GM18520 (cell line): Measurements from ENCODE around the gene LDOC1.
"Not testable (repeated sequence)": the region's sequence is repeated elsewhere in the genome, so short reads cannot be mapped to it uniquely, and the experiment has no call there.

Experiments used
- ATAC-seq: cut with Tn5 transposase; IDR thresholded peaks from one replicate; pipeline ENCODE4 v1.9.1; 2021; ENCODE audit not compliant: unreplicated experiment

Gene LDOC1

DNA sequence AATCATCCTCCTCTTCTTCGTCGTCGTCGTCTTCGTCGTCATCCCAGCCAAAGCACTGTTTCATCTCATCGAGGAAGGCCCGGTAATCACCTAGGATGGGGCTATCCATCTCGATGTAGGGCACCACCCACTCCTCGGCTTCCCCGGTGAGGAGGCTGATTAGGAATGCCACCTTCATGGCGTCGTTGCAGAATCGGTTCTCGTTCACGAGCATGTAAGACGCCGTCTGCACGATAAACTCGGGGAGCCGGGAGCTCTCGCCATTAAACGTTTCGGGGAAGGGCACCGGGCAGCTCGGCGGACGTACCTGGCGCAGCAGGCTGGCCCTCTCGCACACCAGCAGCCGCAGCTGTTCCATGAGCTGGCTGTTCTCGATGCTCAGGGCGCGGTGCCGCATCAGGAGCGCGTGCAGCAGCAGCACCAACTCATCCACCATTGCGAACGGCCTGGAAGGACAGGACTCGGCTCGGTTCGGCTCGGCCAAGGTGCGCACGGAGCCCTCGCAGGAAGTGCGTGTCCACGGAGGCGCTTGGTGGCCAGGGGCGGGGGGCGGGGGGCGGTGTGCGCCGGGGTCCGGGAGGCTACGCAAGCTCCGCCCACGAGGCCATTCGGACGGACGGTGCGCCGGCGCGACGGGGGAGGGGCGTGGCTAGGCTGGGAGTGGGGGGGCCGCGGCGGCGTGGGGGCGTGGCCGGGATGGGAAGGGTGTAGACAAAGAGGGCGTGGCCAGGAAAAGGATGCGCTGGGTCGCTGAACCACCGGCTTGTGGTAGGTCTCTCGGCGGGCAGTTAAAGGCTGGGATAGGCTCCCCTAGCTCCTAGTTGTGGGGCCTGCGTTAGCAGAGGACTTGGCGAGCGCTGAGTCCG is at the start of gene LDOC1:
LDOC1 (minus strand) TSS at position 544 of the 866 bp plus-strand sequence; CDS start at position 436, 108 bp downstream.
- no peak for ATAC-seq

DNA sequence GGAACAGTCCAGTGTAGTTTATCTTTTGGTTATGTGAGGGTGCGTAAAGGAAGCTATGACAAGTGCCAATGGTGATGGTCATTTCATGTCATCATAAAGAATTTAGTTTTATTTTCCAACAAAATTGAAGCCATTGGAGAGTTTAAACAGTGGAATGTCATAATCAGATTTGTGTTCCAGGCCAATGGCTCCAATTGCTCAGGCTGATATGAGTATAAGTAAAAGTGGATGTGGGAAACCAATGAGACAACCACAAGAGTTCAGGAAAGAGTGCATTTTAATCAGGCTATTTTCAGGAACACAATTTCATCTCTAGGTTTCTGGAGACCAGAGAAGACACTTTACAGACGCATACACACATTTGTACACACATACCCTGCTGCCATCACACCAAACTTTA is 44.7 kb upstream of the LDOC1 start:
- ATAC-seq: no peak

- no peak for ATAC-seq
Observed at GRCh38 chrX:141220342-141221008, 43.5 kb upstream of the LDOC1 start.

- ATAC-seq: no peak
Observed at GRCh38 chrX:141214196-141214595, 37.3 kb upstream of the LDOC1 start.

DNA sequence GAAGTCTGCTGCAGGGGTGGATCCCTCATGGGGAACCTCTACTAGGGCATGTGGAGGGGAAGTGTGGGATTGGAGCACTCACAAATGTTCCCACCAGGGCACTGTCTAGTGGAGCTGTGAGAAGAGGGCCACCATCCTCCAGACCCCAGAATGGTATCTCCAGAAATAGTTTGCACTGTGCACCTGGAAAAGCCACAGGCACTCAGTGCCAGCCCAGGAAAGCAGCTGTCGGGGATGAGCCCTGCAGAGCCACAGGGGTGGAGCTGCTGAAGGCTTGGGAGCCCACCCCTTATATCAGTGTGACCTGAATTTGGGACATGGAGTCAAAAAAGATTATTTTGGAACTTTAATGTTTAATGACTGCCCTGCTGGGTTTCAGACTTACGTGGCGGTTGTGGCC is 25.0 kb upstream of the LDOC1 start:
- ATAC-seq: no peak

DNA sequence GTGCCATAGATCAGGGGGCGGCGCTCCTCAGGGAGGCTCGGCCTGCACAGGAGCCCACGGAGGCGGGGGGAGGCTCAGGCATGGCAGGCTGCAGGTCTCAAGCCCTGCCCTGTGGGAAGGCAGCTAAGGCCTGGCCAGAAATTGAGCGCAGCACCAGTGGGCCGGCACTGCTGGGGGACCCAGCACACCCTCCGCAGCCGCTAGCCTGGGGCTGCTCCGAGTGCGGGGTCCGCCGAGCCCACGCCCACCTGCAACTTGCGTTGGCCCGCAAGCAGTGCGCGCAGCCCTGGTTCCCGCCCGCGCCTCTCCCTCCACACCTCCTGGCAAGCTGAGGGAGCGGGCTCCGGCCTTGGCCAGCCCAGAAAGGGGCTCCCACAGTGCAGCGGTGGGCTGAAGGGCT is 11.6 kb upstream of the LDOC1 start:
- ATAC-seq: not testable (repeated sequence)

- no peak for ATAC-seq
Observed at GRCh38 chrX:141185366-141185765, 8.4 kb upstream of the LDOC1 start.

DNA sequence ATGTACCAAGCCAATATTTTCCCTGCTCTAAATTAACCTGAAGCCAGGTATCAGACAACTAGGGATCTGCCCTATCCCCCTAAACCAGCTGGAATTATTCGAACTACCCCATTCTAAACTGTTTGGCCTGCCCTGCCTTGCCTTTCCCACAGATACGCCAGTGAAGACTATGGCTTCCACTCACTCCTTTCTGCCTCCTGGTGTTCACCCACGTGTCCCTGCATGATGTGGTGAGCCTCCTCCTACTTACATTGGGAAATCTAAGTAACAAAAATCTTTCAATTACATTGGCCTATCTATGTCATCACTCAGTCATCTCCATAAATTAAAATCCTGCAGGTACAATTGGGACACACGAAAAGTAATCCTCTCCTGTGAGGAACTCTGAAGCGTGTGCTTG is 6.1 kb upstream of the LDOC1 start:
- ATAC-seq: no peak

GRCh38 chrX:141180851-141181250 is 3.9 kb upstream of the LDOC1 start:
- ATAC-seq: no peak

DNA sequence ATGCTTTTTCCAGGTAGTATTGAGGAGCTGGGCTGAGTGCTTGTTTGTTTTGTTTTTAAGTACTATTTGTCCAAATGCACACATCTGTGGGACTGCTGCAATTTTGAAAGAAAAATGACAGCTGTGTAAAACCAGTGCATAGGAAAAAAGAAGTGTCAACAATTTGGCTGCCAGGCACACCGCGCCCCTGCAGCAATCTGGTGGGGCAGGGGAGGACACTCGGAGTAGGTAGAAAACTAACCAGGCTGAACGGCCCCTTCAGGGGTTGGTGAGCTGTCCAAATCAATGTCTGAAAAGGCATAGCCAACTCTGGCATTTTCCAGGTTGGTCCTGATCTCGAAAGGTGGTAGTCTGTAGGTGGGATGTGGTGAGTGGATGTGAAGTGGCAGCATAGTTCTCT is 1.1 kb downstream of the LDOC1 start:
- ATAC-seq: no peak

- ATAC-seq: no peak
Observed at GRCh38 chrX:141164406-141164805, 12.5 kb downstream of the LDOC1 start.

DNA sequence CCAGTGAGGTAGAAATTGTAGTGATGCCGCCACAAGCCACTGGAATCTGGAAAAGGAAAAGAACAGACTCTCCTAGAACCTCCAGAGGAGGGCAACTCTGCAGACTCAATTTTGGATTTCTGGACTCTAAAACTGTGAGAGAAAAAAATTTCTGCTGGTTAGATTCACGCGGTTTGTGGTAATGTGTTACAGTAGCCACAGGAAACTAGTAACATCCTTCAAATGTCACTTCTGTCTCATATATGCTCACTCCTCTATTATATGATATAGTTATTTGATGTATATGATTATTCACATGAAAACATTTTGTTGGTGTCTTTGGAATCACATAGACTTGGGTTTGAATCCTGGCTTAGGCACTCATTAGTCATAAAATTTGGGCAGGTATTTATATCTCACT is 18.8 kb downstream of the LDOC1 start:
- no peak for ATAC-seq

DNA sequence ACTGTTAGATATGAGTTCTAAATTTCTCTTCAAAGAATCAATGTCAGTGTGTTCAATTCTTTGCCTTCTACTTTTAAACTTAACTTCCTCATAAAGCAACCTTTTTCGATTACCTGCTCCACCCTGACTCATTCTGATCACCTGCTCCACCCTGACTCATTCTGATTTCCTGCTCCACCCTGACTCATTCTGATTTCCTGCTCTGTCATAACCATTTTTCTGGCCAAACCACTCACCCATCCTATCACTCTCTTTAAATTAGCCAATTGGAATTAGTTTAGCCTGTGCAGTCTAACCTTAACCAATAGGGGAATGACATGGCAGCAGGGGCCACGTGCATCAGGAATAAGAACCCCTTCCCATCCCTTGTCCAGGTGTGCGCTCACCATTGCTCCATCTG is 21.7 kb downstream of the LDOC1 start:
- not testable (repeated sequence) for ATAC-seq

DNA sequence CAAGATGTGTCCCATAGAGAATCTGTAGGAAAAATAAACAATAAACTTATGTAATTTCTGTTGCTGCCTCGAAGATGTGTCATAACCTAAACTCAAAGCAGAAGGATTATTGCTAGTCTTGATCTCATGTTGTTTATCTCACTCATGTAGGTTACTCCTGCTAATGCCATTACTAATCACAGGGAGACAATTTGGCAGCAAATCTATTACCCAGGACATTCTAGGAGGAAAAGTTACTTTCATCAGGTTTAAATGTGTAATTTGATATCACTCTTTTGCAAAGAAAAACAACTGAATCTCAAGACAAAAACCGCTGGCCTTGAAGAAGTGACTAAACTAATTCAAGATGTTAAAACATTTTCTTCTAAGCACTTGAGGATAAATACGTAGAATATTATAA is 34.0 kb downstream of the LDOC1 start:
- ATAC-seq: no peak

GRCh38 chrX:141133272-141133671 is 43.7 kb downstream of the LDOC1 start:
- ATAC-seq: no peak

DNA sequence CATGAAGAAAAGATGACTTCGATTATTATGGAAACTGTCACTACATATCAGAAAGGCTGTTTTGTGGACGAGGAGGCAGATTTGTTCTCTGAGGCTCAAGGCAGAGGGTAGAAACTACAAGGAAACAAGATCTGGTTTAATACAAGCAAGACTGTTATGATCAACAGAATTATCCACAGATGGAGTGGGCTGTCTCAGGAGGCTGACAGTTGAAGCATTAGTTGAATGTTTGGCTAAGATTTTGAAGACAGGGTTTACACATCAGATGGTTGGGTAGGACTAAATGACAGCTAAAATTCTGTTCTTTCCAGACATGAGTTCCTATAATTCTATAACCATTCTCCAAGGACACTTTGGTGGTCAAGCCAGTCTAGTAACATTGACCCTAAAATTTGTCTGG is 49.8 kb downstream of the LDOC1 start:
- no peak for ATAC-seq
